HEK293 (cell line): ENCODE data around the gene ROBO1.

ENCODE experiments used
- CTCF ChIA-PET: fragments of 350-600 bp; formaldehyde crosslinking; extraction: SDS; loops from one replicate; lab custom pipeline; 2021; ENCODE audit warnings: antibody characterized with exemption; lab: Yijun Ruan, JAX
- POLR2A ChIA-PET: fragments of 300-600 bp; formaldehyde crosslinking; extraction: SDS; loops from one replicate; lab custom pipeline; 2020; ENCODE audit warnings: antibody characterized with exemption, inconsistent platforms; lab: Yijun Ruan, JAX
- H3K27ac ChIP-seq: fragments of 200-500 bp; sonication (Bioruptor generic); 2 replicates; pipeline ENCODE4 v1.5.1; 2014; ENCODE audit warnings: low read depth, low read length, control low read depth, inconsistent platforms; ENCODE audit errors: extremely low read depth
- H3K36me3 ChIP-seq, 2 experiments: fragments of 200-500 bp in 1 of 2; sonication (Bioruptor generic) in 1 of 2; 1 replicate in 1 of 2; 2 replicates in 1 of 2; pipeline ENCODE4 v1.5.1; 2014 to 2017; ENCODE audit warnings: inconsistent platforms in 2 of 2, low read length in 2 of 2; ENCODE audit not compliant: control insufficient read depth in 2 of 2, insufficient read depth in 1 of 2
- H3K4me1 ChIP-seq: fragments of 200-500 bp; sonication (Bioruptor generic); 2 replicates; pipeline ENCODE4 v1.5.1; 2014; ENCODE audit warnings: mild to moderate bottlenecking, low read length, inconsistent platforms; ENCODE audit not compliant: control insufficient read depth, insufficient read depth
- H3K4me3 ChIP-seq: 2 replicates; pipeline ENCODE4 v1.5.1; 2011; ENCODE audit warnings: low read depth, mild to moderate bottlenecking, control low read depth, low read length, moderate library complexity
- H3K9me3 ChIP-seq: fragments of 200-500 bp; sonication (Bioruptor generic); 2 replicates; pipeline ENCODE4 v1.5.1; 2014; ENCODE audit warnings: low read depth, low read length, inconsistent platforms; ENCODE audit not compliant: control insufficient read depth, insufficient read depth
- FEZF1 ChIP-seq: fragments of 450-650 bp; formaldehyde crosslinking; IDR thresholded peaks from 2 replicates; pipeline ENCODE4 v1.5.1; 2016; ENCODE audit warnings: missing biosample characterization, missing genetic modification characterization
- IKZF3 ChIP-seq: fragments of 450-650 bp; IDR thresholded peaks from 2 replicates; pipeline ENCODE4 v1.5.0; 2018; ENCODE audit warnings: missing biosample characterization, mild to moderate bottlenecking, missing genetic modification characterization, moderate library complexity
- KLF7 ChIP-seq: fragments of 450-650 bp; formaldehyde crosslinking; IDR thresholded peaks from 2 replicates; pipeline ENCODE4 v1.5.1; 2016; ENCODE audit warnings: missing biosample characterization, missing genetic modification characterization, borderline replicate concordance
- KLF8 ChIP-seq: fragments of 450-650 bp; formaldehyde crosslinking; IDR thresholded peaks from 2 replicates; pipeline ENCODE4 v1.5.1; 2016; ENCODE audit warnings: missing biosample characterization, missing genetic modification characterization
- SALL2 ChIP-seq: fragments of 450-650 bp; formaldehyde crosslinking; IDR thresholded peaks from 2 replicates; pipeline ENCODE4 v1.5.0; 2017; ENCODE audit warnings: missing biosample characterization, mild to moderate bottlenecking, missing genetic modification characterization, borderline replicate concordance
- SCRT2 ChIP-seq: fragments of 450-650 bp; formaldehyde crosslinking; IDR thresholded peaks from 2 replicates; pipeline ENCODE4 v1.5.1; 2016; ENCODE audit warnings: missing biosample characterization, missing genetic modification characterization
- SP2 ChIP-seq: fragments of 450-650 bp; formaldehyde crosslinking; IDR thresholded peaks from 2 replicates; pipeline ENCODE4 v1.5.1; 2016; ENCODE audit warnings: missing biosample characterization, missing genetic modification characterization
- YY1 ChIP-seq: fragments of 450-650 bp; formaldehyde crosslinking; IDR thresholded peaks from 2 replicates; pipeline ENCODE4 v1.5.1; 2018; ENCODE audit warnings: missing biosample characterization, missing genetic modification characterization
- ZBTB17 ChIP-seq: fragments of 450-650 bp; formaldehyde crosslinking; IDR thresholded peaks from 2 replicates; pipeline ENCODE4 v1.5.1; 2016; ENCODE audit warnings: missing biosample characterization, missing genetic modification characterization
- ZEB2 ChIP-seq: fragments of 450-650 bp; formaldehyde crosslinking; IDR thresholded peaks from 2 replicates; pipeline ENCODE4 v1.5.1; 2016; ENCODE audit warnings: missing biosample characterization, missing genetic modification characterization
- ZFP69B ChIP-seq: fragments of 450-650 bp; formaldehyde crosslinking; IDR thresholded peaks from 2 replicates; pipeline ENCODE4 v1.5.1; 2016; ENCODE audit warnings: missing biosample characterization, missing genetic modification characterization
- ZNF174 ChIP-seq: fragments of 450-650 bp; formaldehyde crosslinking; IDR thresholded peaks from 2 replicates; pipeline ENCODE4 v1.5.0; 2017; ENCODE audit warnings: missing biosample characterization, mild to moderate bottlenecking, missing genetic modification characterization
- ZNF266 ChIP-seq: fragments of 450-650 bp; formaldehyde crosslinking; IDR thresholded peaks from 2 replicates; pipeline ENCODE4 v1.5.1; 2016; ENCODE audit warnings: missing biosample characterization, missing genetic modification characterization, low read depth
- ZNF274 ChIP-seq, 2 experiments: fragments of 200-500 bp in 1 of 2; fragments of 450-650 bp in 1 of 2; sonication (Bioruptor generic) in 1 of 2; formaldehyde crosslinking in 1 of 2; IDR thresholded peaks; 2 replicates each; pipeline versions ENCODE4 v1.5.1 to v1.6.1; 2014 to 2016; ENCODE audit warnings: borderline replicate concordance in 1 of 2, inconsistent platforms in 1 of 2, low read length in 1 of 2, missing biosample characterization in 1 of 2, missing genetic modification characterization in 1 of 2
- ZNF311 ChIP-seq: fragments of 450-650 bp; formaldehyde crosslinking; IDR thresholded peaks from 2 replicates; pipeline ENCODE4 v1.5.1; 2017; ENCODE audit warnings: missing biosample characterization, missing genetic modification characterization, borderline replicate concordance
- ZNF404 ChIP-seq: fragments of 450-650 bp; formaldehyde crosslinking; IDR thresholded peaks from 2 replicates; pipeline ENCODE4 v1.5.1; 2017; ENCODE audit warnings: missing biosample characterization, missing genetic modification characterization
- ZNF423 ChIP-seq: fragments of 450-650 bp; formaldehyde crosslinking; IDR thresholded peaks from 2 replicates; pipeline ENCODE4 v1.5.1; 2016; ENCODE audit warnings: missing biosample characterization, missing genetic modification characterization
- ZNF548 ChIP-seq: fragments of 450-650 bp; formaldehyde crosslinking; IDR thresholded peaks from 2 replicates; pipeline ENCODE4 v1.5.1; 2016; ENCODE audit warnings: missing biosample characterization, missing genetic modification characterization
- ZNF596 ChIP-seq: fragments of 450-650 bp; IDR thresholded peaks from 2 replicates; pipeline ENCODE4 v1.5.0; 2018; ENCODE audit warnings: missing biosample characterization, mild to moderate bottlenecking, missing genetic modification characterization, moderate library complexity
- ZNF664 ChIP-seq: fragments of 450-650 bp; formaldehyde crosslinking; IDR thresholded peaks from 2 replicates; pipeline ENCODE4 v1.5.1; 2016; ENCODE audit warnings: missing biosample characterization, missing genetic modification characterization
- ZNF792 ChIP-seq: fragments of 450-650 bp; formaldehyde crosslinking; IDR thresholded peaks from 2 replicates; pipeline ENCODE4 v1.5.1; 2016; ENCODE audit warnings: missing biosample characterization, missing genetic modification characterization
- ZNF830 ChIP-seq: fragments of 450-650 bp; IDR thresholded peaks from 2 replicates; pipeline ENCODE4 v1.5.0; 2018; ENCODE audit warnings: missing biosample characterization, missing genetic modification characterization, low read depth, mild to moderate bottlenecking, moderate library complexity
- TF ChIP-seq, protein P1 (sequence below): IDR thresholded peaks from 2 replicates; pipeline ENCODE4 v1.6.1; 2011; ENCODE audit warnings: mild to moderate bottlenecking, low read depth, low read length, borderline replicate concordance
- TF ChIP-seq, protein P2 (sequence below): fragments of 450-650 bp; formaldehyde crosslinking; IDR thresholded peaks from 2 replicates; pipeline ENCODE4 v1.5.1; 2017; ENCODE audit warnings: missing biosample characterization, missing genetic modification characterization
- TF ChIP-seq, protein P3 (sequence below): fragments of 450-650 bp; formaldehyde crosslinking; IDR thresholded peaks from 2 replicates; pipeline ENCODE4 v1.5.1; 2016; ENCODE audit warnings: missing biosample characterization, missing genetic modification characterization
- TF ChIP-seq, protein P4 (sequence below): fragments of 450-650 bp; formaldehyde crosslinking; optimal IDR thresholded peaks from 2 replicates; pipeline ENCODE3; 2016; ENCODE audit warnings: missing biosample characterization, mild to moderate bottlenecking, missing genetic modification characterization
- TF ChIP-seq, protein P5 (sequence below): fragments of 450-650 bp; formaldehyde crosslinking; IDR thresholded peaks from 2 replicates; pipeline ENCODE4 v1.5.1; 2016; ENCODE audit warnings: missing biosample characterization, missing genetic modification characterization

The ROBO1 gene

DNA sequence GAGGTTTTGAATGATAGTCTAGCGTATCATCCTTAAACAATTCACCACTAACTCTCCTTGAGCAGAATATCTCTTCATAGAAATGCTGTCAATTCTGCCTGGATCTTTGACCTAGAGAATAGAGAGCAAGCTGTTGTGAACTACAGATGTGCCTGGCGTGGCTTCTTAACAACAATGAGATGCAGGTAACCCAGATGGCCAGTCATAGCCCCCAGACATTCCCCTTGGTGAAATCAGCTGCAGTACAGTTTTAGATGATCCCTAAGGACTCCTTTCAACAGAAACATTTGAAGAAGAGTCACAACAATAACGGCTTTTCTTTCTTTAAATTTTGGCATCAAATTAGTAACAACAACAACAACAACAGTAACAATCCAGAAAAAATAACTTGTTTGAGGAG is 1041.3 kb downstream of the ROBO1 start (continued):
- TF ChIP-seq, protein P1, sequence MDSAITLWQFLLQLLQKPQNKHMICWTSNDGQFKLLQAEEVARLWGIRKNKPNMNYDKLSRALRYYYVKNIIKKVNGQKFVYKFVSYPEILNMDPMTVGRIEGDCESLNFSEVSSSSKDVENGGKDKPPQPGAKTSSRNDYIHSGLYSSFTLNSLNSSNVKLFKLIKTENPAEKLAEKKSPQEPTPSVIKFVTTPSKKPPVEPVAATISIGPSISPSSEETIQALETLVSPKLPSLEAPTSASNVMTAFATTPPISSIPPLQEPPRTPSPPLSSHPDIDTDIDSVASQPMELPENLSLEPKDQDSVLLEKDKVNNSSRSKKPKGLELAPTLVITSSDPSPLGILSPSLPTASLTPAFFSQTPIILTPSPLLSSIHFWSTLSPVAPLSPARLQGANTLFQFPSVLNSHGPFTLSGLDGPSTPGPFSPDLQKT: no peak
- no peak for TF ChIP-seq ZEB2 (tag by site-specific recombination)
- TF ChIP-seq ZFP69B (tag by site-specific recombination): no peak

DNA sequence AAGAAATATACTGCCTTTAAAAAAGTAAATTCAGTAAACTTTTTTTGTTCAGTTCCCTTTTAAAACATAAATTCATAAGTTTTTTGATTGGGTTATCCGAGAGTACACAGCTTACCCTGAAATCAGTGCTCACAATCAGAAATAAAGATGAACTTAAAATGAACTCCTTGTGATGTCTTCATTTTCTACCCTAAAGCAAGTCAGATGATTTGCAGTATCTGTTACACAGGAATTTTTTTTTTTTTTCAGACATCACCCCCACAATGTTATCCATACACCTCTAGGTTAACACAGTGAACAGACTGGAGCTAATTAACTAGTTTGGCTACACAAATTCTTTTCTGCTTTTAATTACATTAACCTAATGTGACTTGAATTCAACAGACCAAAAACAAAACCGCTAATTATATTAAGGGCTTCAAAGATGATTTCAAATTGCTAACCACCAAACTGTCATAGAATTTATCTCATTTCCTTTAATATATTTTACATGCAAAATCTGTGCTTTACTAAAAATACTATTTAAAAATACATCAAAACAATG is 1042.0 kb downstream of the ROBO1 start:
- CTCF ChIA-PET: no interaction called here

DNA sequence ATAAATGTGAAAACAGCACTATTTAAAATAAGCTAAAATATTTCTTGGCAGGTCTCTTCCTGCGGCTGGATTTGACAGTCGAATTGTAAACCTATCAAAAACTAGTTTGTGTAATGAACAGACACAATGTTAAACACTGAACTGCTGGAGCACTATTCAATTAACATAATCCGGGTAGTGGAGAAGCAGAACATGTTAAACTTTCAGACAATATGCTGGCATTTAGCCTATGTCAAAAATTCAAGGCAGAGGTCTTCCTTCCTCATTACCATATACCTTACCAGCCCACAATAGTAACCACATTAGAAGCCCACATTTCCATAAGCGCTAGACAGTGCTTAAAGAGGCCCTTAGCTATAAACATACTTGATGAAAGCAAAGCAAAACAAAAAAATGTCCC is 1042.9 kb downstream of the ROBO1 start:
- H3K4me3 ChIP-seq: no peak overlapping the region
- peaks cover 17% of the 10 kb centered on the region; the same call in 1 of the 2 replicates for H3K4me1 ChIP-seq
- H3K36me3 ChIP-seq: no peaks in the 10 kb centered on the region
- H3K27ac ChIP-seq: peak overlapping the region; percentile 24; the same call in 1 of the 2 replicates
- no peaks in the 10 kb centered on the region for H3K9me3 ChIP-seq
- POLR2A ChIA-PET: no interaction called here
- CTCF ChIA-PET: no interaction called here
- TF ChIP-seq ZNF274 (IDR thresholded peaks at IDR 0.05; ENCODE audit: low read length) (no peak), ZNF274 (tag by site-specific recombination; IDR thresholded peaks at IDR 0.05; ENCODE audit: borderline replicate concordance) (no peak), IKZF3 (tag by site-specific recombination) (no peak), YY1 (tag by site-specific recombination) (no peak), ZNF596 (tag by site-specific recombination) (no peak), SP2 (tag by site-specific recombination) (no peak), ZBTB17 (tag by site-specific recombination) (no peak), ZNF404 (tag by site-specific recombination) (no peak), ZNF830 (no peak), ZNF311 (tag by site-specific recombination) (no peak), FEZF1 (tag by site-specific recombination) (peak; percentile 75), ZNF174 (no peak)
- TF ChIP-seq, protein P2, sequence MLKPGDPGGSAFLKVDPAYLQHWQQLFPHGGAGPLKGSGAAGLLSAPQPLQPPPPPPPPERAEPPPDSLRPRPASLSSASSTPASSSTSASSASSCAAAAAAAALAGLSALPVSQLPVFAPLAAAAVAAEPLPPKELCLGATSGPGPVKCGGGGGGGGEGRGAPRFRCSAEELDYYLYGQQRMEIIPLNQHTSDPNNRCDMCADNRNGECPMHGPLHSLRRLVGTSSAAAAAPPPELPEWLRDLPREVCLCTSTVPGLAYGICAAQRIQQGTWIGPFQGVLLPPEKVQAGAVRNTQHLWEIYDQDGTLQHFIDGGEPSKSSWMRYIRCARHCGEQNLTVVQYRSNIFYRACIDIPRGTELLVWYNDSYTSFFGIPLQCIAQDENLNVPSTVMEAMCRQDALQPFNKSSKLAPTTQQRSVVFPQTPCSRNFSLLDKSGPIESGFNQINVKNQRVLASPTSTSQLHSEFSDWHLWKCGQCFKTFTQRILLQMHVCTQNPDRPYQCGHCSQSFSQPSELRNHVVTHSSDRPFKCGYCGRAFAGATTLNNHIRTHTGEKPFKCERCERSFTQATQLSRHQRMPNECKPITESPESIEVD (tag by site-specific recombination): 0 out of 2 replicates have a peak, but pooled peaks have one; percentile 38
- TF ChIP-seq, protein P3, sequence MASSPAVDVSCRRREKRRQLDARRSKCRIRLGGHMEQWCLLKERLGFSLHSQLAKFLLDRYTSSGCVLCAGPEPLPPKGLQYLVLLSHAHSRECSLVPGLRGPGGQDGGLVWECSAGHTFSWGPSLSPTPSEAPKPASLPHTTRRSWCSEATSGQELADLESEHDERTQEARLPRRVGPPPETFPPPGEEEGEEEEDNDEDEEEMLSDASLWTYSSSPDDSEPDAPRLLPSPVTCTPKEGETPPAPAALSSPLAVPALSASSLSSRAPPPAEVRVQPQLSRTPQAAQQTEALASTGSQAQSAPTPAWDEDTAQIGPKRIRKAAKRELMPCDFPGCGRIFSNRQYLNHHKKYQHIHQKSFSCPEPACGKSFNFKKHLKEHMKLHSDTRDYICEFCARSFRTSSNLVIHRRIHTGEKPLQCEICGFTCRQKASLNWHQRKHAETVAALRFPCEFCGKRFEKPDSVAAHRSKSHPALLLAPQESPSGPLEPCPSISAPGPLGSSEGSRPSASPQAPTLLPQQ (tag by site-specific recombination): no peak

More for the DNA sequence above, 1042.0 kb downstream of the ROBO1 start:
- no peaks in the 10 kb centered on the region for H3K9me3 ChIP-seq
- TF ChIP-seq, protein P4, sequence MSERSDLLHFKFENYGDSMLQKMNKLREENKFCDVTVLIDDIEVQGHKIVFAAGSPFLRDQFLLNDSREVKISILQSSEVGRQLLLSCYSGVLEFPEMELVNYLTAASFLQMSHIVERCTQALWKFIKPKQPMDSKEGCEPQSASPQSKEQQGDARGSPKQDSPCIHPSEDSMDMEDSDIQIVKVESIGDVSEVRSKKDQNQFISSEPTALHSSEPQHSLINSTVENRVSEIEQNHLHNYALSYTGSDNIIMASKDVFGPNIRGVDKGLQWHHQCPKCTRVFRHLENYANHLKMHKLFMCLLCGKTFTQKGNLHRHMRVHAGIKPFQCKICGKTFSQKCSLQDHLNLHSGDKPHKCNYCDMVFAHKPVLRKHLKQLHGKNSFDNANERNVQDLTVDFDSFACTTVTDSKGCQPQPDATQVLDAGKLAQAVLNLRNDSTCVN (tag by site-specific recombination): no peak
- TF ChIP-seq SALL2 (tag by site-specific recombination): no peak
- TF ChIP-seq, protein P5, sequence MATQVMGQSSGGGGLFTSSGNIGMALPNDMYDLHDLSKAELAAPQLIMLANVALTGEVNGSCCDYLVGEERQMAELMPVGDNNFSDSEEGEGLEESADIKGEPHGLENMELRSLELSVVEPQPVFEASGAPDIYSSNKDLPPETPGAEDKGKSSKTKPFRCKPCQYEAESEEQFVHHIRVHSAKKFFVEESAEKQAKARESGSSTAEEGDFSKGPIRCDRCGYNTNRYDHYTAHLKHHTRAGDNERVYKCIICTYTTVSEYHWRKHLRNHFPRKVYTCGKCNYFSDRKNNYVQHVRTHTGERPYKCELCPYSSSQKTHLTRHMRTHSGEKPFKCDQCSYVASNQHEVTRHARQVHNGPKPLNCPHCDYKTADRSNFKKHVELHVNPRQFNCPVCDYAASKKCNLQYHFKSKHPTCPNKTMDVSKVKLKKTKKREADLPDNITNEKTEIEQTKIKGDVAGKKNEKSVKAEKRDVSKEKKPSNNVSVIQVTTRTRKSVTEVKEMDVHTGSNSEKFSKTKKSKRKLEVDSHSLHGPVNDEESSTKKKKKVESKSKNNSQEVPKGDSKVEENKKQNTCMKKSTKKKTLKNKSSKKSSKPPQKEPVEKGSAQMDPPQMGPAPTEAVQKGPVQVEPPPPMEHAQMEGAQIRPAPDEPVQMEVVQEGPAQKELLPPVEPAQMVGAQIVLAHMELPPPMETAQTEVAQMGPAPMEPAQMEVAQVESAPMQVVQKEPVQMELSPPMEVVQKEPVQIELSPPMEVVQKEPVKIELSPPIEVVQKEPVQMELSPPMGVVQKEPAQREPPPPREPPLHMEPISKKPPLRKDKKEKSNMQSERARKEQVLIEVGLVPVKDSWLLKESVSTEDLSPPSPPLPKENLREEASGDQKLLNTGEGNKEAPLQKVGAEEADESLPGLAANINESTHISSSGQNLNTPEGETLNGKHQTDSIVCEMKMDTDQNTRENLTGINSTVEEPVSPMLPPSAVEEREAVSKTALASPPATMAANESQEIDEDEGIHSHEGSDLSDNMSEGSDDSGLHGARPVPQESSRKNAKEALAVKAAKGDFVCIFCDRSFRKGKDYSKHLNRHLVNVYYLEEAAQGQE: no peak
- no peak for TF ChIP-seq ZNF548
- TF ChIP-seq ZNF792 (tag by site-specific recombination): no peak
- no peak for TF ChIP-seq ZNF266 (tag by site-specific recombination)
- no peak for TF ChIP-seq ZNF423 (tag by site-specific recombination)
- no peak for TF ChIP-seq KLF8 (tag by site-specific recombination)
- no peak for TF ChIP-seq SCRT2 (tag by site-specific recombination)
- TF ChIP-seq ZNF664 (tag by site-specific recombination): no peak
- TF ChIP-seq KLF7: no peak
- TF ChIP-seq, all 188 proteins: peak for 0
- Histone ChIP-seq H3K36me3 (no peaks in the 10 kb centered on the region), H3K4me1 (peaks cover 17% of the 10 kb centered on the region; the same call in 1 of the 2 replicates), H3K27ac (no peak overlapping the region), H3K4me3 (no peak overlapping the region)
- POLR2A ChIA-PET: no interaction called here
